ENCODE data around the gene TOMM6.
A peak's percentile ranks its signal among the peaks of the same experiment; 100 is the strongest.
"Not testable (repeated sequence)": the region's sequence is repeated elsewhere in the genome, so short reads cannot be mapped to it uniquely, and the experiment has no call there.

The TOMM6 gene

DNA sequence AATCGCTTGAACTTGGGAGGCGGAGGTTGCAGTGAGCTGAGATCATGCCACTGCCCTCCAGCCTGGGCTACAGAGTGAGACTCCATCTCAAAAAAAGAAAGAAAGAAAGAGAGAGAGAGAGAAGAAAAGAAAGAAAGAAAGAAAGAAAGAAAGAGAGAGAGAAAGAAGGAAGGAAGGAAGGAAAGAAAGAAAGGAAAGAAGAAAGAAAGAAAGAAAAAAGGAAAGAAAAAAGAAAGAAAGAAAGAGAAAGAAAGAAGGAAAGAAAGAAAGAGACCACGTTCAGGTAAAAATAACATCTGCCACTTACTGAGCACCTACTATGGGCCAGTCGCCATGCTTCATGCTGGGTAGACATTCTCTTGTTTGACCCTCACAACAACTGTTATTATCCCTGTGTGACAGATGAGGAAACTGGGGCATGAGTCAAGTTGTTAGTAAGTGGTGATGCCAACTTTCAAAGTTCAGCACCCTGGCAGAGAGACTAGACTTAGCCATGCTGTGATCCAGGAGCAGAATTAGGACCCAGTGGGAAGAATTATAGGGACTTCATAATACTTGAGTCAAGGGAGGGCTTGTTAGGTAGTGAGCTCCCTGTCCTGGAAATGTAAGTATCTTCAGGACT, 21.3 kb upstream of the TOMM6 start:
- DNase-seq, ATAC-seq: not testable (repeated sequence)

DNA sequence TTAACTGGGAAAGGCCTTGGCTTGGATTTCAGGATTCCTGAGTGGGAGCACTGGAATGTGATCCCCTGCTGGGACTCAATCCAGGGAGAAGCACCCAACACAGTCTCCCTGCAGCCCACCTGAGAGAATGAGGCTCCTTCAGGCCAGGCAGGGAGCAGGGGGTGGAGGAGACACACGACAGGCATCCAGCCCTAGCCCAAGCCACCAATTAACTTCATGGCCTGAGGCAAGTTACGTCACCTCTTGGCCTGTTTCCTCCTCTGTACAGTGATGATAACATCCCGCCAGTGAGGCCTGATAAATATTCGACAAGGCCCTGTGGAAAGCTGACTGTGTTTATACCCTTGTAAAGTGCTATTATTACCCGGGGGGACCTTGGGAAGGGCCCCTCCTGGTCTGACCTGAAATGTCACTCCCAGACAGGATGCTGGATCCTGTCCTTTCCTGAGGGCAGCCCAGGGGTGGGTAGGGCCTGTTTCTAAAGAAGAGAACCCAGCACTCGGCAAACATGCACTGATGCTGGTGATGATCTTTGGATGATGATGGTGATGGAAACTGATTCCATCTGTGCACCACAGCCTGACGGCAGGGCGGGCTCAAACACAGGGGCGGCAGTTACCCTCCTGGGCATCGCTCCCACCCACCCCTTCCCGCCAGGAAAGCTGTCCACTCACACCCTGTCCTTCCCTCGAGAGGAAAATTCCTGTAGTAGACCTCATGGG, 20.2 kb upstream of the TOMM6 start:
- no peak for DNase-seq

DNA sequence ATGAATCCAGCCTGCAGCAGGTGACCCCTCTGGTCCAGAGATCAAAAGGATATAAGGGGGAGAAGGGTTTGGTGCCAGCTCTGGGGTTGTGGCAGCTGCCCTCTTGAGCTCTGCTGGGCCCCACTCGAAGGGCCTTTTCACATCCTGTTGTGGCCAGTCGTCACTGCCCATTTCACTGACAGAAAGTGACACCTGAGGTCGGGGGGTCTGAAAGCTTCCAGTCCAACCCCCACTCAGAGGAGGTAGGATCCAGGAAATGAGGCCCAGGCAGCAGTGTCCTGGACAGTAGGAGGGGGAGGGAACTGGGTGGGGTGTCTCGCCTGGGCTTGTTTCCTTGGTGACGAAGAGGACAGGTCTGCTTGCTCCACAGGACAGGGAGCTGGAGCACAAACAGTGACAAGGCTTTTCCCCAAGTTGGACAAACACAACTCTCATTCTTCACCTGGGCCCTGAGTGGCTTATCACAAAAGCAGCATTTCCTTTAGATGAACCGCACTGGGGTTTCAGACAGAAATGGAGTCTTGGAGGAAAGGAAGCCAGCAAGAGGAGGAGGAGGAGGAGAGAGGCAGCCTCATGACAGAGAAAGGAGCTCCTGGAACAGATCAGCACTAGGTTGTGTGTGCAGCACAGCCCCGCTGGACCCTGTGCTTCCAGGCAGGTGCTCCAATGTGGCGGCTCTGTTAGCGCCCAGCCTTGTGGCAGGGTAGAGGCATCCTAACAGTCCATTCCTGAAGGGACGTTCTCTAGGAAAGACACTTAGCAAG, 18.8 kb upstream of the TOMM6 start:
- DNase-seq = no peak
- ATAC-seq = no peak

More for the DNA sequence above, 20.2 kb upstream of the TOMM6 start:
- no peak for ATAC-seq

DNA sequence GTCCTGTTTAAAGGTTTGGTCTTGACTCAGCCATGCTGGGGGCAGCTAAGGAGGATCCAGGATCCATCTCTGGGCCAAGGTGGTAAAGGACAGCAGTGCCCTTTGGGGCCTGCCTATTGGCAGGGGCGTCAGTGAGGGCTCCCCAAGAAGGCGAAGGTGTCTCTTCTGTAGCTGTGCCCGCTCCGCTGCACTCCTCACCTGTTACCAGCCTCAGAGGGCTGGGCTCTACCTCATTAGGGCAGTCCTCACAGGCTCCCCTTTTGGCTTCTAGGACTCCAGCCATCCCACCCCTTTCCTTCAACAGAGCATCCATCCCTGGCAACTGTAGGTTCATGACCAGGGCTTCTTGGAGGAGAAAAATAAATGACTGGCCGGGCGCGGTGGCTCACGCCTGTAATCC, 18.1 kb upstream of the TOMM6 start:
- ATAC-seq (no peak), DNase-seq (no peak)

DNA sequence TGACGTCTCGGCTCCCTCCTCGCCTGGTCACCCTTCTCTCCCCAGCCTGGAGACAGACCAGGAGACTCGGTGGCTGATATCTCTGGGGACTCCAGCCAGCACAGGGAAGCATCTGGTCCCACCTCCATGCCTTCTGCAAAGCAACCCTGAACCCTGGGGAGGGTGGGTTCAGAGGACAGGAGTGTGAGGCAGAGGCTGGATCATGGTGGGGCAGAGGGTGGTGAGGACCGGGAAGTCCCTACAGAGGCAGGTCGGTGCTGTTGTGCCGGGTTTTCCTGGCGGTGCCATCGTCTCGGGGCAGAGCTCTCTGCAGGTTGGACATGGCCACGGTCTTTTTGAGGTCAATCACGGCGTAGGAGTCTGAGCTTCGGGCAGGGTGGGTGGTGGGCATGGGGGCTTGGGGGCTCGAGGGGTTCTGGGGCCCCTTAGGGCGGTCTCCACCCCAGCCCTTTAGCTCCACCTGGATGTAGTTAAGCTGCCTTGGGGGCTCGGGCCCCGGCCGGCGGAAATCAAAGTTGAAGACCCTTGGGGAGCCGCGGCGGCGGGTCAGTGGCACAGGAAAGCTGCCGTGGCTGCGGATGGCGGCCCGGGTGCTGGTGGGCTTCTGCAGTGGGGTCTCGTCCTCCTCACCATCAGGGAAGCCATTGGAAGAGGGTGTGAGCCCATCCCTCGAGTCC, 17.0 kb upstream of the TOMM6 start:
- DNase-seq = no peak
- no peak for ATAC-seq

DNA sequence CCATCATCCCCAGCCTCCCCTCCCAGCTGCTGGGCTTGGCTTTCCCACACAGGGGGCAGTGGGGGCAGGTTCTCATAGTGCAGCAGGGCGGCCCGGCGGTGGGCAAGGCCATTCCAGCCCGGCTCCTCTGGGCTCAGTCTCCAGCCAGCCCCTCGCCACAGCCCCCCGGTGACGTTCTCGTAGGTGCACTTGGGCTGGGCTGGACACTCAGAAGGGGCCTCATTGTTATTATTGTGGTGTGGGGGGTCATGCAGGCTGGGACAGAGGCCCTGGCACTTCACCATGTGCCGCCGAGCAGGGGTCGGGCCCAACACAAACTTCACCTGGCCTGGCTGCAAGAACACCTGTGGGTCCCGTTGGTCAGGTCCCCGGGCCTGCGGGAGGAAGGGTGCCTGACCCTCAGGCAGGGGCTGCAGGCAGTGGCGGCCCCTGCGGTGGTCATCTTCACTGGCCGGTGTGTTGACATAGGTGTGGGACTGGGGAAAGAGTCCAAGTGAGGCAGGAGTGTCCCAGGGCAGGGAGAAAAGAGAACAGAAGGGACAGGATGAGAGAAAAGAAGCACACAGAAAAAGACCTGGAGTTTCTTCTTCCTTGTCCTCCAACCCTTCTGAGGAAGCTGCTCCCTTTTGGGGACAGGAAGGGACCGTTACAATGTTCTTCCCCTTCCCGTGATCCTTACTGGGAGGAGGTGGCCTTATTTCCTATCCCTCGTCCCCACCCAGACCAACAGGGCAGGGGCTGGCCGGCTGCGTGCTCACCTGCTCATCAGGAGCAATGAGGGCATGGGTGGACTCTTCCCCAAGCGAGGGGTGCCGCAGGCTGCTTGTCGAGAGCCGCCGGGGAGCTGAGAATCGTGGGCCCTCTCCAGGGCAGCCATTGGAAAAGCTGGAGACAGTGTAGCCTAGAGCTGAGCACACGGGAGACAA, 16.2 kb upstream of the TOMM6 start:
- ATAC-seq = no peak

DNA sequence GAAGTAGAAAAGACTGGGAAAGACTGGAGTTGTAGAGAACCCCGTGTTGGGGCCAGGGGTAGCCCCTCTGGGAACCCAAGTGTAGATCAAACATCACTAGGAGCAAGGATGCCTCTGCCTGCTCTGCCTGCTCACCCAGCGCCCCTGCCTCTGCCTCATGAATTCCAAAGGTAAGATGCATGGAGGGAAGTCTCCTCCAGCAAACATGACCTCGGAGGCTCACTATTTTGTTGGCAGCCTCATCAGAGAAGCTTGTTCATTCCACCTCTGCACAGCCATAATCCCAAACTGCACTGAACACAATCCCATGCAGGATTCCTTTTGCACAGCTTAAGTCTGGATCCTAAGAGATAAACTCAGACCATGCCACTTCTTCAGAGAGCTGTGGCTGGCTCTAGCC, 12.7 kb upstream of the TOMM6 start:
- ATAC-seq (no peak), DNase-seq (no peak)

More for the DNA sequence above, 16.2 kb upstream of the TOMM6 start:
- DNase-seq = no peak

DNA sequence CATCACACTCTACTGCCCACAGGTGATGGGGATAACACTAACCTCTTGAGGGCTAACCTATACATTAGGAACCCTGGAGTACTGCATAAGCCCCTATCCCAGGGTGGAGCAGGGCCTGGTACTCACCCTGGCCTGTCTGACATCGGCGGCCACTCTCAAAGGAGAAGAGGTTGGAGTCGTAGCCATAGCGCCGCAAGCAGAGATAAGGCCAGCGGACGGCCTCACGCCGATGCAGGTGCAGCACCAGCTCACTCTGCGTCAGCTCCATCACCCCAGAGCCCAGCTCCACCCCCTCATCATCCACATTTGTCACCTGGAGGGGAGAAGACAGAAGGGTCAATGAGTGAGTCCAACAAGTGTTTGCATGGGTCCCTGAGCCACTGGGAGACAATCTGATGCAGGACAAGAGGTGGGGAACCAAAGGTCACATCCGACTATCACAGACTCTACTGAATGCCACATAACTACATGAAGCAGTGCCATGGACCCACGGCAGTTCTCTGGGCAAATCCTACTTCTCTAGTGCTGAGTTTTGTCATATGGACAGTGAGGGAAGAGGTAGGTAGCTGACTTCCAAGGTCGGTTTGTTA, 12.1 kb upstream of the TOMM6 start:
- no peak for ATAC-seq
- DNase-seq = no peak

DNA sequence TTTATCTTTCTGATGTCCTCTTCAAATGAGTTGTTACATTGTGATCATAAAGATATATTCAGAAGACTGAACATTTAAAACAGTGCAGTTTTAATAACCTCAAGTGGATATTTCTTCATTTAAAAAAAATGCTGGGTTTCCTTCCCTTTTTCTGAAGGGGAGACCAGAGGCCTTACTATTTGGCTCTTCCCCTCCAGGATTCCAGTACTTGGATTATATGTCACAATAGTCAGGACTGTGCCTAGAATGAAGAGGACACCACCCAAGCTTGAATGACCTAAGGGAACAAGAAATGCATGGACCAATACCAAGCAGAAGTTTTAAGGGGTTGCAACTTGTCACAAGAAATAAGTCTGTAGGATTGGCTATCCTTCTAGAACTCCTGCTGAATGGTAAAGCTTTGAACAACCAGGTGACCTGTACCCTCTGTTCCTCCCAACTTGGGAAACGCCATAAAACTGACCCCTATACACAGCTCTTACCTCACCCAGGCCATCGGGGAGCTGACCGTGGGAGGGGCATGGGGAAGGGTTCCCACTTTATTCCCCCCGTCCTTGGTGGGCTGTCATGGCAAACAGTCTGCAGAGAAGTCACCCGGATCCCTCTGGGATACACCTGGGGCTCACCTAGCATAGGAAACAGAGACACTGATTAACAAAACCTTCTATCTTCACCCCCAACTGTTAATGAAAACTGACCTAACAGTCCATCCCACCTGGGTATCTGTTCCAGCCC, 9.8 kb upstream of the TOMM6 start:
- no peak for ATAC-seq
- DNase-seq = no peak

DNA sequence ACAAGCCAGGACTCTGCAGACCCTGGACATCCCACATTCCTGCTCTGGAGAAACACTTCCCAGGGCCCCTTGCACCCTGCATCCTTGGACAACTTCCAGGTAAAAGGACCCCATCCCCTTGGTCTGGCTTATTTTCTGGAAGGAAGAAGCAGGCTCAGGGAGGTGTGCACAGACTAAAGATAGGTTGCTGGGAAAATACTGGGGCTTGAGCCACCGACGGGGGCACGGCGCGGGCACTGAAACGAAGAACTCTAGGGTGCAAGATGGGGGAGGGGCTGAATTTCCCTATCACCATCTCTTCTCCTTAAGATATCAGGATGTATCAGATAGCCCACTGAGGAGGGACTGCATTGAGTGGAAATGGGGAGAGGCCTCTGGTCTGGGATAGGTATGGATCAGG, 8.6 kb upstream of the TOMM6 start:
- no peak for ATAC-seq
- no peak for DNase-seq

DNA sequence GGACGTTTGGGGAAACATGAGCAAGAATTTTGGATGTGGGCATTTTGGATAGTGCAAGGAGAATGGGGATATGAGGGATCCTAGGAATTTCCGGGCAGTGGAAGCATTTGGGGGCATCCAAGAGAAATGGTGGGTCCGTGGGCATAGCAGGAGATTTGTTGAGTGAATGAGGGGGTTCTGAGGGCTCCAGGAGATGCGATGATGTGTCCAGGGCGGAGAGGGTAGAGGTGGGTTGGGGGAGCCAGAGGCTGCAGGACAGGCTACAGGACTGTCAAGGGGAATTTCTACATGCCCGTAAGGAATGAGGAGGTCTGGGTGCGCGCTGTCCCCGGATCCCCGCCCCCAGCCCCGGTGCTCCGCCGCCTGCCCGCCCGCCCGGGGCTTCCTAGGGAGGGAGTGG, 8.2 kb upstream of the TOMM6 start:
- DNase-seq (no peak), ATAC-seq (no peak)

DNA sequence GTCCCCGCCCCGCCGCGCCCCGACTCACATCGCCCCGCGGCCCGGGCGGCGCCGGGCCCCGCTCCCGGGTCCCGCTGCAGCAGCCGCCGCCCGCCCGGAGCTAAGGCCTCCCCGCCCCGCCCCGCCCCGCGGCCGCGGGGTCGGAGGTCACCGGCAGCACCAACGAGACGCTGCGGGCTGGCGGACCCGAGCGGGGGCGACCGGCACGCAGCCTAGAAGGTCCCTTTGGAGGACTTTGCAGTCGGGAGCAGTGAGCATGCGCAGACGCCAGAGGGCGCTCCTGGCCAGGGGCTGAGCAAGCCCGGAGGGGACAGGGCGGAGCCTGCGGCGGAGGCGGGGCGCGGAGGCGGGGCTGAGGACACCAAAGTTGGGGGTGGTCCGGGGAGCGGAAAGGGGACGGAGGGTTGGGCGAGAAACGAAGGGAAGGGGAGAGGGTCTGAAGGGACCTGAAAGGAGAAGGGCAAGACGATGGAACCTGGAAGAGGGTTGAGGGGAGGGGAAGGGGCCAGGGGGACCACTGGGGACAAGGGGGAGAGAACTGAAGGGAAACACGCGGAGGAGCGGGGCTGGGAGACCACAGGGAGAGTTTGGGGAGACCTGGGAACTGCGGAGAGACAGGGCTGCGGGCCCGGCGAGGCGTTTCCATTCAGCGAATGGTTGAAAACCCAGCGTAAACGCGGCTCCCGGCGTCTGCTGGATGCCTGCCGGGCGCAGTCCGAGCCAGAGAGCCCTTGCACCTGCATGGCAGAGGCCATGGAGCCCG, 7.5 kb upstream of the TOMM6 start, which contains the start of gene FRS3:
FRS3 (minus strand) TSS at position 113 of the 763 bp plus-strand sequence. CDS start 2,913 bp downstream, outside the sequence.
- DNase-seq = peak; percentile 100
- ATAC-seq = peak; percentile 97

DNA sequence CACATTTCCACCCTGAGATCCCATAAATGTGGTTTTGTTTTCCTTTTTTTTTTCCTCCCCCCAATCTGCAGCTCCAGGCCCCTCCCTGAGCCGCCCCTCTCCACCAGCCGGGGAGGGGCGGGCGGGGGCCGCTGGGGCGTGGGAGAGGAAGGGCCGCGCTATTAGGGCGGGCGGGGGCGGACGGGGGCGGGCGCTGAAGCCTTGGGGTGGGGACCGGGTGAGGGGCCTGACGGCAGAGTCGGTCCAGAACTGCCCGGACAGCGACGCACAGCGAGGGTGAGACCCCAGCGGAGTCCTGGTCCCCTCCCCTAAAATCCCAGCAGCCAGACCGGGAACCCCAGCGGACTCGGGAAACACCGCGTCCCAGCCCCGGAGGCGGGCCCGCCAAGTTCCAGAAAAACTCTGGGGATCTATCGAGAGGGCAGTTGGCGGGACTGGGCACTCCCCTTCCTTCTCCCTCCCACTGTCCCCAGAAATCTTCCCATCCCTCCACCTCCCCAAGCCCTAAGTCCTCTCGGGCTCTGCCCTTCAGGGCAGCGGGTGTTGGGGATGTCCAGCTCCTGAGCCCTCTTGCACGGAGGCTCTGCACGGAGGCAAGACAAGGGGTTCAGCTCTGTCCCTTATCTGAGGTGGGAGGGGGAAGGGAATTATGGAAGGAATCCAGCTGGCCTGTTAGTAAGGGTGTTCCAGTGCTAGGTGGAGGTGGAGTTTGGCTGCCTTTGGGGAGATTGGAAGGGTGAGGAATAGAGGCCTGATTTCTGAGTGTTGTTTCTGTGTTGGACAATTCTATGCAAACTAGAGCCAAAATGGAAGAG, 6.7 kb upstream of the TOMM6 start, which contains the start of gene PRICKLE4:
PRICKLE4 (plus strand) TSS at position 232 of the 815 bp plus-strand sequence. CDS start 2,692 bp downstream, outside the sequence.
- DNase-seq = no peak
- no peak for ATAC-seq

DNA sequence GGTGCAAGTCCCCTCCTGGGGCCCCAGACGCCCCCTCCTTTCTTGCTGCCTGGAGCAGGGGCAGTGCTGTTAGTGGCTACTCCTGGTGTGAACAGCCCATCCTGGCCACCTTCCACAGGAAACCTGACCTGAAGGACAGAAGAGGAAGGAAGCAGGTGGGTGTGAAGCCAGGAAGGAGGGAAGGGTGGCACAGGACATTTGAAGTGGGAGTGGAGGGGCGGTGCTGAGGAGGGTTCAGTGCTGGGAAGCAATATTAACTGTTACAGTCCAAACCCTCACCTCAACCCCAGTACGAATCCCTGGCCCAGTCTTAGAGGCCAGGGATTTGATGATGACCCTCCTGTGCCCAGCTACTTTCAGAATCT, 6.1 kb upstream of the TOMM6 start:
- DNase-seq (no peak), ATAC-seq (no peak)

DNA sequence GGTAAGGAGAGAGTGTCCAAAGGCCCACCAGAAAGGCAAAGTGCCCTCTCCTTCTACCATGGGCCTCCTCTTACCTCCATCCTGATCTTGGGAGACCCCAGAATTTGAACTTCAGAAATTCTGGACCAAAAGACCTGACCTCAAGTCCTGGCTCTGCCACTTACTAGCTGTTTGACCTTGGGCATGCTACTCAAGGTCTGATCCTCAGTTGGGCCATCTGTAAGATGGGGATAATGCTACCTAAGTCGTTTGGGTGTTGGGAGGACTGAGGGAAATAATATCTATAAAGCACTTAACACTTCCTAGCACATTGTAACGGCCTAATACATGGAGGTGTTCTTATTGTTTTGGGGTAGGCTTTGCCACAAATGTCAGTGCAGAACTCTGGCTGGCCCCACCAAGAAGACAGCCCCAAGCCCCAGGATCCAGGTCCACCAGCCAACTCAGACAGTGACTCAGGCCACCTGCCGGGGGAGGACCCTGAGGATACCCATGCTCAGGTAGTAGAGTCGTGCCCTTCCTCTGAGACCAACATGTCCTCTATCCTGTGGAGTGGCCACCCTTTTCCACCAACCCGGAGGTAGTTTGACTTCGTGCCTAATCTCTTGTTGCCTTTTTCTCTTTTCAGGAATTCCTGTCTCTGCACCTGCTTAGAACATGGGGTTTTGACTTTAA, 4.3 kb upstream of the TOMM6 start:
- DNase-seq (no peak), ATAC-seq (no peak)

DNA sequence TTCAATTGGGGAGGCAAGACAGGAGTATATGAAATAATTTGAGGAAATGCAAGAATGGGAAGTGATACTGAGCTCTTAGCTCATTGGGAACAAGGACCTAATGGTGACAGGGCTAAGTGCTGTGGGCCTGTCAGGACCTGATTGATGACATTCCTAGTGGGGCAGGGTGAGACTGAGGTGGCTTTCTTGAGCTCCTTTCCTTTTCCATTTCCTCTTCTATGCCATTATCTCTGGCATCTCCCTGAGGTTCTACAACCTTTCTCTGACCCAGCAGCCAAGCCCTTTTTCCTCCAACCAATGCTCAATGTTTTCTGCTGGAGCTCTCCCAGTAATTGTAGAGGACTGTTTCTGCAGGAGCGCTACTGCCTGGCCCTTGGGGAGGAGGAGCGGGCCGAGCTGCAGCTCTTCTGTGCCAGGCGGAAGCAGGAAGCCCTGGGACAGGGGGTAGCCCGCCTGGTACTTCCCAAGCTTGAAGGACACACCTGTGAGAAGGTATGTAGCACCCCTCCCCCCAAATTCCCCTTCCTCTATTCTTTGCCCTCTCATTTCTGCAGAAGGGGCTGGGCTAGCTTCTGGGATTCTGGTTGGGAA, 2.8 kb upstream of the TOMM6 start:
- ATAC-seq (no peak), DNase-seq (no peak)

DNA sequence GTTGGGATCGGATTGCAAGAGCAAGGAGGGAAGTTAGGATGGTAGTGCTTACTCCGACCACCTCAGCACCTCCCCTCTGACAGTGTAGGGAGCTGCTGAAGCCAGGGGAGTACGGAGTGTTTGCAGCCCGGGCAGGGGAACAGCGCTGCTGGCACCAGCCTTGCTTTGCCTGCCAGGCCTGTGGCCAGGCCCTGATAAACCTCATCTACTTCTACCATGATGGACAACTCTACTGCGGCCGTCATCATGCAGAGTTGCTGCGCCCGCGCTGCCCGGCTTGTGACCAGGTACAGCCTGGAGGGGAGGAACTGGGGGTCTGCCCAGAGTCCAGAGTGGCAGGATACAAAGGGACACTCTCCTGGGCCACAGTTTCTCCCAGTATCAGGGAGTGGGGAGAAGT, 2.2 kb upstream of the TOMM6 start:
- no peak for ATAC-seq
- DNase-seq = no peak
